Neural crest cell (in vitro differentiated cells): ENCODE data around the gene PRKCZ. TPM values are rescaled to one million over a fixed set of nuclear protein-coding genes. Genes with fewer than 3 reads are reported as not detected.
A peak's percentile ranks its signal among the peaks of the same experiment; 100 is the strongest.

Experiments used
- DNase-seq: peaks from one replicate; pipeline ENCODE4 v3.0.0; 2021; ENCODE audit warnings: low read depth, mixed read lengths, low spot score
- H3K27ac Mint-ChIP-seq: one replicate; pipeline ENCODE4 v1.8.0; 2021; ENCODE audit warnings: mild to moderate bottlenecking, mixed read lengths; ENCODE audit not compliant: unreplicated experiment
- H3K27me3 Mint-ChIP-seq: 2 replicates; pipeline ENCODE4 v1.8.0; 2021; ENCODE audit warnings: low read depth, mild to moderate bottlenecking, mixed read lengths
- H3K36me3 Mint-ChIP-seq: 2 replicates; pipeline ENCODE4 v1.8.0; 2021; ENCODE audit warnings: low read depth, mild to moderate bottlenecking, mixed read lengths
- H3K4me1 Mint-ChIP-seq: 2 replicates; pipeline ENCODE4 v1.8.0; 2021; ENCODE audit warnings: mixed read lengths
- H3K4me3 Mint-ChIP-seq: one replicate; pipeline ENCODE4 v1.8.0; 2021; ENCODE audit warnings: mild to moderate bottlenecking, mixed read lengths
- H3K9me3 Mint-ChIP-seq: 2 replicates; pipeline ENCODE4 v1.8.0; 2021; ENCODE audit warnings: mixed read lengths
- total RNA-seq: library from RNA; stranded (reverse); gene quantifications from 2 replicates; pipeline ENCODE4 v1.2.1, GENCODE V29; 2021
- TF ChIP-seq, protein P1 (sequence below): fragments of 200-600 bp; sonication (generic); conservative IDR thresholded peaks from 2 replicates; pipeline ENCODE4 v1.5.0; 2021; ENCODE audit warnings: antibody characterized with exemption, mild to moderate bottlenecking

Gene PRKCZ
- total RNA-seq, 1 donor from 2014 or later, result 8.6 TPM

- no peaks in the 10 kb centered on the region for H3K36me3 Mint-ChIP-seq
- H3K4me1 Mint-ChIP-seq, result peaks cover 4% of the 10 kb centered on the region
- H3K4me3 Mint-ChIP-seq, result no peak overlapping the region
- no peak overlapping the region for H3K27ac Mint-ChIP-seq
- TF ChIP-seq, protein P1, sequence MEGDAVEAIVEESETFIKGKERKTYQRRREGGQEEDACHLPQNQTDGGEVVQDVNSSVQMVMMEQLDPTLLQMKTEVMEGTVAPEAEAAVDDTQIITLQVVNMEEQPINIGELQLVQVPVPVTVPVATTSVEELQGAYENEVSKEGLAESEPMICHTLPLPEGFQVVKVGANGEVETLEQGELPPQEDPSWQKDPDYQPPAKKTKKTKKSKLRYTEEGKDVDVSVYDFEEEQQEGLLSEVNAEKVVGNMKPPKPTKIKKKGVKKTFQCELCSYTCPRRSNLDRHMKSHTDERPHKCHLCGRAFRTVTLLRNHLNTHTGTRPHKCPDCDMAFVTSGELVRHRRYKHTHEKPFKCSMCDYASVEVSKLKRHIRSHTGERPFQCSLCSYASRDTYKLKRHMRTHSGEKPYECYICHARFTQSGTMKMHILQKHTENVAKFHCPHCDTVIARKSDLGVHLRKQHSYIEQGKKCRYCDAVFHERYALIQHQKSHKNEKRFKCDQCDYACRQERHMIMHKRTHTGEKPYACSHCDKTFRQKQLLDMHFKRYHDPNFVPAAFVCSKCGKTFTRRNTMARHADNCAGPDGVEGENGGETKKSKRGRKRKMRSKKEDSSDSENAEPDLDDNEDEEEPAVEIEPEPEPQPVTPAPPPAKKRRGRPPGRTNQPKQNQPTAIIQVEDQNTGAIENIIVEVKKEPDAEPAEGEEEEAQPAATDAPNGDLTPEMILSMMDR, result no peak
- peaks cover 63% of the 10 kb centered on the region for H3K27me3 Mint-ChIP-seq
- DNase-seq, result no peak
- no peaks in the 10 kb centered on the region for H3K9me3 Mint-ChIP-seq
These were observed 2.5 kb downstream of the PRKCZ start for GRCh38 chr1:2052756-2053155.

- Mint-ChIP-seq H3K4me1 (peaks cover 4% of the 10 kb centered on the region), H3K27me3 (peaks cover 59% of the 10 kb centered on the region), H3K36me3 (no peaks in the 10 kb centered on the region), H3K27ac (no peak overlapping the region), H3K9me3 (no peaks in the 10 kb centered on the region), H3K4me3 (no peak overlapping the region)
- DNase-seq, result no peak
- TF ChIP-seq, protein P1, result no peak
These were observed 3.0 kb downstream of the PRKCZ start for GRCh38 chr1:2053217-2053616.

DNA sequence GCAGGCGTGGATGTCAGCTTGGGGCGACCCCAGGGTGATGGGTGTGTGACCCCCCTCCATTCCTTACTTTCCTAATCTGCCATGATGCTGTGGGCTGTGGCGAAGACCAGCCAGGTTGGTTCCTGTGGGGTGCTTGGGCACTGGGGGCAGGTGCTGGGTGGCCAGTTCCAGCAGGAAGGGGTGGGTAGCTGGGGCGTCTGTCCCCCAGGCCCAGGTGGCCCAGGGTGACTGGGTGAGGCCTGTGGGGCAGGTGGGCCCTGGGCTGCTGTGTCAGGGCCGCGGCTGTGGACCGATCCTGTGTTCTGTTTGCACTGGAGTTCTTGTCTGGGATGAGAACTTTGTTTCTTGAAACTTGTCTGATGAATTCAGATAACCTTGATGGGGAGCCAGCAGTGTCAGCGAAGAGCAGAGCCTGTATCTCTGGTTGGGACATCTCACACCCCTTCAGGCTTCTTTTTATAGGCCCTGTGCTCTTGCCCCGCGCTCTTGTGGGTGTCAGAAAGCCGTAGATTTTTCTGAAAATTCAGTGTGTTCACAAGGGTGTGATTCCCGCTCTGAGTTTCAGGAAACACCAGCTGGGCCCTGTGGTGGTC is 3.7 kb downstream of the PRKCZ start:
- peak overlapping the region; percentile 57 for H3K4me3 Mint-ChIP-seq
- DNase-seq, result no peak
- H3K4me1 Mint-ChIP-seq, result peaks cover 4% of the 10 kb centered on the region
- no peak overlapping the region for H3K27ac Mint-ChIP-seq
- peaks cover 52% of the 10 kb centered on the region for H3K27me3 Mint-ChIP-seq
- TF ChIP-seq, protein P1, result no peak
- H3K36me3 Mint-ChIP-seq, result no peaks in the 10 kb centered on the region
- H3K9me3 Mint-ChIP-seq, result no peaks in the 10 kb centered on the region

DNA sequence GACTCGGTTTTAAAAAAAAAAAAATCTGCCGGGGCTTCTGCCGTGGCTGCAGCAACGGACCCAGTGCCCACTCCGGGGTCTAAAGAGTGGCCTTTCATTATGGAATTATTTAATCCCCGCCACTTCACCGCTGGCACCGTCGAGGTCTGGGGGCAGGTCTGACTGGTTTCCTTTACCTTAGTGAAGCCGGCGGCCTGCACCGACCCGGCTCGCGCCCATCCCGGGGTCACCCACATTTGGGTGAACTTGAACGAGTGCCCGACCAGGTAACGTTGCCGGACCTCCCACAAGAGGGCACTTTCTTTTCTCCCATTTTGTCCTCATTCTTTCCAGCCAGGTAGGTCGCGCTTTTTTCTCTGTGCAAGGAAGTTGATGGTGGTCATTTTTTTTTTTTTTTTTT is 4.3 kb downstream of the PRKCZ start:
- Mint-ChIP-seq H3K9me3 (no peaks in the 10 kb centered on the region), H3K4me3 (no peak overlapping the region), H3K4me1 (peaks cover 4% of the 10 kb centered on the region), H3K36me3 (no peaks in the 10 kb centered on the region), H3K27me3 (peaks cover 45% of the 10 kb centered on the region), H3K27ac (no peak overlapping the region)
- DNase-seq, result no peak
- TF ChIP-seq, protein P1, result no peak

DNA sequence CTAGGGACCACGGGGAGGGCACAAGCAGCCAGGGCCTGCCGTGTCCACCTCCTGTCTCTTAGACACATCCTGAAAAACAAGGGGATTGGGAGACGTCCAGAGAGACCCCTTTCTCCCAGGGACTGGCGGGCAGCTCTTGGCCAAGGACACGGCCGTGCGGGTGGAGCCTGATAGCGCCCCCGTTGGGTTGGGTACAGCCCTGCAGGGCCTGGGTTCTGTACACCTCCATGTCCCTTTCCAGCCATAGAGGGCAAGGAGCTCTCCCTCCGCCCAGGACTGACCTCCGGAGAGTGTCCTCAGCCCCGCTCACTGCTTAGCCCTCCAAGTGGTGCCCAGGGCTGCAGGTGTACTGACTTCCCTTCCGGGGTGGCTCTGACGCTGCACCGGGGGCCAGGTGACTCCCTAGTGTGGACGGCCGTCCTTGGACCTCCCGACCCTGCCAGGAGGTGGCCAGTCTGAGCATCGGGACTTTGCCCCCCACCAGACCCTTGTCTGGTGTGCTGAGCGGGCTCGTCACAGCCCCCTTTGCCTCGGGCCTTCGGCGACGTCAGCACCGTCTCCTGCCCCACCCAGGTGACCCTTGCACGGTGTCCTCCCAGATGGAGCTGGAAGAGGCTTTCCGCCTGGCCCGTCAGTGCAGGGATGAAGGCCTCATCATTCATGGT is 5.8 kb downstream of the PRKCZ start:
- Mint-ChIP-seq H3K4me3 (no peak overlapping the region), H3K27ac (no peak overlapping the region), H3K9me3 (no peaks in the 10 kb centered on the region), H3K36me3 (no peaks in the 10 kb centered on the region), H3K4me1 (peaks cover 5% of the 10 kb centered on the region), H3K27me3 (peaks cover 36% of the 10 kb centered on the region)
- TF ChIP-seq, protein P1, result no peak
- no peak for DNase-seq
